IMR-90 (cell line): ENCODE measurements around the gene ISG20.

ENCODE experiments used
- BHLHE40 ChIP-seq: fragments of 150-350 bp; IDR thresholded peaks from 2 replicates; pipeline ENCODE4 v1.6.1; 2016; ENCODE audit warnings: mild to moderate bottlenecking, low read depth, low read length
- CEBPB ChIP-seq: IDR thresholded peaks from 2 replicates; pipeline ENCODE4 v1.6.1; 2012; ENCODE audit warnings: low read depth, low read length, improper control_type of control experiment
- CHD1 ChIP-seq: IDR thresholded peaks from 2 replicates; pipeline ENCODE4 v1.6.1; 2012; ENCODE audit warnings: low read depth, low read length, improper control_type of control experiment
- FOS ChIP-seq: fragments of 150-350 bp; IDR thresholded peaks from 2 replicates; pipeline ENCODE4 v1.6.1; 2016; ENCODE audit warnings: low read depth, low read length
- MAFK ChIP-seq: IDR thresholded peaks from 2 replicates; pipeline ENCODE4 v1.6.1; 2012; ENCODE audit warnings: low read depth, low read length, improper control_type of control experiment
- MAZ ChIP-seq: IDR thresholded peaks from 2 replicates; pipeline ENCODE4 v1.6.1; 2012; ENCODE audit warnings: low read depth, mild to moderate bottlenecking, low read length, improper control_type of control experiment, moderate library complexity, borderline replicate concordance
- MXI1 ChIP-seq: IDR thresholded peaks from 2 replicates; pipeline ENCODE4 v1.6.1; 2012; ENCODE audit warnings: low read depth, mild to moderate bottlenecking, low read length, moderate library complexity, borderline replicate concordance
- POLR2A ChIP-seq: IDR thresholded peaks from 2 replicates; pipeline ENCODE4 v1.6.1; 2012; ENCODE audit warnings: mild to moderate bottlenecking, low read depth, low read length
- RAD21 ChIP-seq: IDR thresholded peaks from 2 replicates; pipeline ENCODE4 v1.6.1; 2012; ENCODE audit warnings: low read length, improper control_type of control experiment
- RFX5 ChIP-seq: IDR thresholded peaks from 2 replicates; pipeline ENCODE4 v1.8.0; 2012; ENCODE audit warnings: low read depth, mild to moderate bottlenecking, low read length, moderate library complexity
- SMC3 ChIP-seq: fragments of 150-350 bp; IDR thresholded peaks from 2 replicates; pipeline ENCODE4 v1.6.1; 2016; ENCODE audit warnings: low read depth, mild to moderate bottlenecking, antibody characterized with exemption, low read length, moderate library complexity
- TF ChIP-seq, protein P1 (sequence below): conservative IDR thresholded peaks from 2 replicates; pipeline ENCODE4 v1.5.1; 2012; ENCODE audit warnings: mild to moderate bottlenecking, low read depth, low read length, improper control_type of control experiment
- TF ChIP-seq, protein P2 (sequence below): fragments of 150-350 bp; IDR thresholded peaks from 2 replicates; pipeline ENCODE4 v1.6.1; 2017; ENCODE audit warnings: mild to moderate bottlenecking, antibody characterized with exemption, low read length, low read depth

DNA sequence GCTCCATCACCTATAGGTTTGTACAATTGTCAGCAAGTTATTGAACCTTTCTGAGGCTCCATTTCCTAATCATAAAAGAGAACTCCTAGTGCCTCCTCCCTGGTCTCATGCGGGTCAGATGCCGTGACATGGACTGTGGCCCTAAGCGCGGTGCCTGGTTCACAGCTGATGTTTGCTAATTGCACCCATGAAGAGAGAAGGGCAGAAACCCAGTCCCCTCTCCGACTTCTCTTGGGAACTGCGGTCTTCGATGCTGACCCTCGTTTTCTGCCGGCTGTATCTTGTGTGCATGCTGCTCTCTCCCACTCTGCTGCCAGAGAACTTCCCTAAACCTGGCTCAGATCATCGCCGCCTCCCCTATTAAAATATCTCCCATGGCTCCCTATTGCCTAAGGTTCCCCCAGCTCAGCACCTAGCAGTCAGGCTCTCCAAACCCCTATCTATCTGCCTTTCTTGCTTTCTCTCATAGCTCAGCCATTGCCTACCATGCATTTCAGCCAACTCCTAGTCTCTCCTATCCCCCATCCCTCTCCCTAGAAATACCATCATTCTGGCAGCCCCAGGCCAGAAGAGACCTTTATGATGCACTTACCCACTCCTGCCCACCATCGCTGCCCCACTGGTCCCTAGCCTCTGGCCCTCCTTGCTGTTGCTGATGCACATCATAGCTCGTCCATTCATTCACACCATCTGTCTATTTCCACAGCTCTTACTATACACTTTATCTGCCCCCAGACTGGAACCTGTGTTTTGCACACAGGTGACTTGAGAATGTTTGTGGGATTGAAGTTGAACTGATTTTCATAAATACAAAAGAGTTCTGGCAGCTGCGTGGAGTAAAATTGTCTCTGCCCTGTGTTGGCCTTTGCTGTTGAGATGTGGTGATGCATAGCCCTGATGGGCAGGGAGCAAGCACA lies 6.6 kb downstream of the ISG20 start:
- TF ChIP-seq RFX5: no peak
- TF ChIP-seq, protein P1, sequence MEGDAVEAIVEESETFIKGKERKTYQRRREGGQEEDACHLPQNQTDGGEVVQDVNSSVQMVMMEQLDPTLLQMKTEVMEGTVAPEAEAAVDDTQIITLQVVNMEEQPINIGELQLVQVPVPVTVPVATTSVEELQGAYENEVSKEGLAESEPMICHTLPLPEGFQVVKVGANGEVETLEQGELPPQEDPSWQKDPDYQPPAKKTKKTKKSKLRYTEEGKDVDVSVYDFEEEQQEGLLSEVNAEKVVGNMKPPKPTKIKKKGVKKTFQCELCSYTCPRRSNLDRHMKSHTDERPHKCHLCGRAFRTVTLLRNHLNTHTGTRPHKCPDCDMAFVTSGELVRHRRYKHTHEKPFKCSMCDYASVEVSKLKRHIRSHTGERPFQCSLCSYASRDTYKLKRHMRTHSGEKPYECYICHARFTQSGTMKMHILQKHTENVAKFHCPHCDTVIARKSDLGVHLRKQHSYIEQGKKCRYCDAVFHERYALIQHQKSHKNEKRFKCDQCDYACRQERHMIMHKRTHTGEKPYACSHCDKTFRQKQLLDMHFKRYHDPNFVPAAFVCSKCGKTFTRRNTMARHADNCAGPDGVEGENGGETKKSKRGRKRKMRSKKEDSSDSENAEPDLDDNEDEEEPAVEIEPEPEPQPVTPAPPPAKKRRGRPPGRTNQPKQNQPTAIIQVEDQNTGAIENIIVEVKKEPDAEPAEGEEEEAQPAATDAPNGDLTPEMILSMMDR: no peak
- no peak for TF ChIP-seq CHD1
- no peak for TF ChIP-seq CEBPB
- TF ChIP-seq POLR2A: no peak
- TF ChIP-seq MAFK: no peak
- no peak for TF ChIP-seq BHLHE40
- no peak for TF ChIP-seq SMC3
- TF ChIP-seq MXI1: no peak
- no peak for TF ChIP-seq FOS
- no peak for TF ChIP-seq RAD21
- no peak for TF ChIP-seq MAZ
- TF ChIP-seq, protein P2, sequence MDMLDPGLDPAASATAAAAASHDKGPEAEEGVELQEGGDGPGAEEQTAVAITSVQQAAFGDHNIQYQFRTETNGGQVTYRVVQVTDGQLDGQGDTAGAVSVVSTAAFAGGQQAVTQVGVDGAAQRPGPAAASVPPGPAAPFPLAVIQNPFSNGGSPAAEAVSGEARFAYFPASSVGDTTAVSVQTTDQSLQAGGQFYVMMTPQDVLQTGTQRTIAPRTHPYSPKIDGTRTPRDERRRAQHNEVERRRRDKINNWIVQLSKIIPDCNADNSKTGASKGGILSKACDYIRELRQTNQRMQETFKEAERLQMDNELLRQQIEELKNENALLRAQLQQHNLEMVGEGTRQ: no peak
